Measurements from ENCODE around the gene CSAD. TPM values are rescaled to one million over a fixed set of nuclear protein-coding genes. Genes with fewer than 3 reads are reported as not detected.

CSAD gene
- total RNA-seq, 1 experiment from 2014 or later: 19.2 TPM

DNA sequence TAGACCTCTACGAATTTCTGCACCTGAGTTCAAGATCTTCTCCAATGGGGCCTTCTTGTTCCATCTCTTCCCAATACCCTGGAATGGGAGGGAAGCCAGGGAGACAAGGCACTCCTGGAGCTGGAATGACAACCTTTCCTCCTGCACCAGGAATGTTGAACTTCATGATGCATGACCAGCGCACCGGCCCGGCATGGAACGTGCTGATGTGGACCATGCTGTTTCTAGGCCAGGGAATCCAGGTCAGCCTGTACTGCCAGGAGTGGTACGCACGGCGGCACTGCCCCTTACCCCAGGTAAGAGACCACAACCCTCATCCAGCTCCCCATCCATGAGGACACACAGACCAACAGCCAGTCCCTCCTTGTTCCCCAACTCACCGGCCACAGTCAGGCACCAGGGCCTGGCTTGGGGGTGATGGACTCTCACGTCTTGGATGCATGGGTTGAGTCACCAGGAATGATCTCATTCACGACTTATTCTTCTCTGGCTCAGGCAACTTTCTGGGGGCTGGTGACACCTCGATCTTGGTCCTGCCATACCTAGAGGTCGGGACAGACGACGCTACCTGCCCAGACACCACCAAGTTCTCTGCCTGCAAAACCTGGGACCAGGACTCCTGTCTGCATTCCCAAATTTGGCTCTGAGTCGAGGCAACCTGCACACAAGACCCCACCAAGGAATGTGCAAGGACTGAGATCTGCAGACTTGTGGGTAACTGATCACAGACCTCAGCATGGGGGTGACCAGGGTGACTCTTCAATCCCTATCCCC, 57.0 kb downstream of the CSAD start:
- no peak overlapping the region for H3K4me3 ChIP-seq (ENCODE audit: low read length)
- H3K9ac ChIP-seq (ENCODE audit: low read length): no peak overlapping the region
- H4K20me1 ChIP-seq (ENCODE audit: insufficient read depth, low read depth, low read length): no peaks in the 10 kb centered on the region
- H3K9me3 ChIP-seq (ENCODE audit: low read length): no peaks in the 10 kb centered on the region
- H2AFZ ChIP-seq (ENCODE audit: low read length): no peak overlapping the region
- H3K36me3 ChIP-seq (ENCODE audit: insufficient read depth, low read length): no peaks in the 10 kb centered on the region
- no peak for DNase-seq
- no peaks in the 10 kb centered on the region for H3K4me1 ChIP-seq (ENCODE audit: low read length)
- H3K4me2 ChIP-seq (ENCODE audit: low read depth, low read length, poor library complexity, severe bottlenecking): no peak overlapping the region
- H3K27me3 ChIP-seq (ENCODE audit: low read length): no peaks in the 10 kb centered on the region
- no peak overlapping the region for H3K27ac ChIP-seq (ENCODE audit: low read length)
- no peaks in the 10 kb centered on the region for H3K79me2 ChIP-seq (ENCODE audit: low read length)
- no peaks in the 10 kb centered on the region for H3K9me2 ChIP-seq (replicated peaks; ENCODE audit: insufficient read depth, low read length)

DNA sequence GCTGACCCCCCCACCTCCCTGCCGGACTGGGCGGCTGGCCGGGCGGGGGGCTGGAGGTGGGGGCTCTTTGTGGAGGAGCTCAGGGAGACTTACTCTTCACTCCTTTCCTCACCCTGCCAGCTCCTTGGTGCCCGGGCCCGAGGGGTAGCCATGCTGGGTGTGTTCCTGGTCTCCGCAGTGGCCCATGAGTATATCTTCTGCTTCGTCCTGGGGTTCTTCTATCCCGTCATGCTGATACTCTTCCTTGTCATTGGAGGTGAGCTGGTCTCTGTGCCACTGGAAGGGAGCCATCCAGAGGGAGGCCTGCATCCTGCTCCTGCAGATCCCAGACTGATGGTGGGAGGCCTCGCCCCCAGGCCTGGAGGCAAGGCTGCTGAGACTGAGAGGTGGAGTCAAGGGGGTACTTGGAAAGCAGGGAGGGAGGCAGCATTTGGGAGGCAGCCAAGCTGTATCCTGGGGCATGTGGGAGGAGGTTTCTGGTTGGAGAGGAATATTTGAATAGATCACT, 57.7 kb downstream of the CSAD start:
- Histone ChIP-seq H3K79me2 (ENCODE audit: low read length) (no peaks in the 10 kb centered on the region), H3K9me3 (ENCODE audit: low read length) (no peaks in the 10 kb centered on the region), H4K20me1 (ENCODE audit: insufficient read depth, low read depth, low read length) (no peaks in the 10 kb centered on the region), H3K4me2 (ENCODE audit: low read depth, low read length, poor library complexity, severe bottlenecking) (no peak overlapping the region), H3K9ac (ENCODE audit: low read length) (no peak overlapping the region), H2AFZ (ENCODE audit: low read length) (no peak overlapping the region), H3K36me3 (ENCODE audit: insufficient read depth, low read length) (no peaks in the 10 kb centered on the region), H3K9me2 (replicated peaks; ENCODE audit: insufficient read depth, low read length) (no peaks in the 10 kb centered on the region), H3K4me3 (ENCODE audit: low read length) (no peak overlapping the region), H3K27ac (ENCODE audit: low read length) (no peak overlapping the region), H3K4me1 (ENCODE audit: low read length) (no peaks in the 10 kb centered on the region), H3K27me3 (ENCODE audit: low read length) (no peaks in the 10 kb centered on the region)
- DNase-seq: no peak

DNA sequence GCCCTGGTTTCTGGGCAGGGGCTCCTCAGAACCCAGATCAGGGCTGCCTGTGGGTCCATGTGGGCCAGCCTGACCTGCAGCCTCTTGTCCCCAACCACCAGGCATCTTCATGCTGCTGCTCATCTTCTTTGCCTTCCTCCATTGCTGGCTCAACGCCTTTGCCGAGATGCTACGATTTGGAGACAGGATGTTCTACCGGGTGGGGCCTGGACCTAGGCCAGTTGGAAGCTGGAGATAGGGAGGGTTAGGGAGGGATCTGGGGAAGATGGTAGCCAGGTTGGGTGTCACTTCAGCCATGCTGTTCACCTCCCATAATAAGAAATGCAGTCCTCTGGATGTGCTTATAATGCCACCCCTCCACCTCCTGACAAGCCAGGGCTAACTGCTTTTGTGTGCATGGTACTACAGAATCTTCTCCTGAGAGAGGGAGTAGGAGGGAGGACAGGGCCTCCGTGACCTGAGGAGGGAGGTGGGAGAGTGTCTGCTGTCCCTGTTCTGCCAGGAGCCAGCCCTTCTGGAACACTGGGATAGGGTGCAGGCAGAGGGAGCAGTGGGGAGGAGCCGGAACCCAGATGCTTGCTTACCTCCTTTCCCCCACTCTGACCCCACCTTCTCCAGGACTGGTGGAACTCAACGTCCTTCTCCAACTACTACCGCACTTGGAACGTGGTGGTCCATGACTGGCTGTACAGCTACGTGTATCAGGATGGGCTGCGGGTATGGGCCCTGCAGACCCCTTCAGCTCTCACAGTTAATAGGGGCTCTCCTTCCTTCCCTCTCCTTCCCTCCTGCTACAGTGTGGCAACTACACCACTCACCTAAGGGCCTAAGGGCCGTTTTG, 59.8 kb downstream of the CSAD start:
- Histone ChIP-seq H3K4me2 (ENCODE audit: low read depth, low read length, poor library complexity, severe bottlenecking) (no peak overlapping the region), H3K27me3 (ENCODE audit: low read length) (no peaks in the 10 kb centered on the region), H2AFZ (ENCODE audit: low read length) (no peak overlapping the region), H3K27ac (ENCODE audit: low read length) (no peak overlapping the region), H3K4me1 (ENCODE audit: low read length) (no peaks in the 10 kb centered on the region), H3K4me3 (ENCODE audit: low read length) (no peak overlapping the region), H3K9me2 (replicated peaks; ENCODE audit: insufficient read depth, low read length) (no peaks in the 10 kb centered on the region), H3K9ac (ENCODE audit: low read length) (no peak overlapping the region), H3K36me3 (ENCODE audit: insufficient read depth, low read length) (no peaks in the 10 kb centered on the region), H3K9me3 (ENCODE audit: low read length) (no peaks in the 10 kb centered on the region), H3K79me2 (ENCODE audit: low read length) (no peaks in the 10 kb centered on the region), H4K20me1 (ENCODE audit: insufficient read depth, low read depth, low read length) (no peaks in the 10 kb centered on the region)
- no peak for DNase-seq

DNA sequence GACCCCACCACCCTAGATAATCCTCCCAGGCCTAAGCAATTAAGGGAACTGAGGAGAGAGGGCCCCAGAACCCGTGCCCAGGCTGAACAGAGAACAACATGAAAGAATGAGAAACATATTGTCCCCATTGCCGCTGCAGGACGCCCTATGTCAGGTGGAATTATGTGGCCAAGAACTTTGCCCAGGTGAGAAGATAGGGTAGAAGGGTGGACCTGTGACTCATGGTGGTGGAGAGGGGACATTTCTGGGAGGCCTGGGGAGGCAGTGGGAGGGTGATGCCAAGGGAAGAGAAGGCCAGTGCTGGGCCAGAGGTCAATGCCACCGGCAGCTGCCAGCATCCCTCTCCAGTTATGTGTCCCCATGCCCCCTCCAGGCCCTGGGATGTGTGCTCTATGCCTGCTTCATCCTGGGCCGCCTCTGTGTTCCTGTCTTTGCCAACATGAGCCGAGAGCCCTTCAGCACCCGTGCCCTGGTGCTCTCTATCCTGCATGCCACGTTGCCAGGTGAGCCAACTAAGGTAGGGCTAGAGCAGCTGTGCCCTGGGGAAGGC, 61.9 kb downstream of the CSAD start:
- Histone ChIP-seq H3K36me3 (ENCODE audit: insufficient read depth, low read length) (no peaks in the 10 kb centered on the region), H3K27ac (ENCODE audit: low read length) (no peak overlapping the region), H3K9me2 (replicated peaks; ENCODE audit: insufficient read depth, low read length) (no peaks in the 10 kb centered on the region), H3K4me1 (ENCODE audit: low read length) (no peaks in the 10 kb centered on the region), H3K4me3 (ENCODE audit: low read length) (no peak overlapping the region), H3K4me2 (ENCODE audit: low read depth, low read length, poor library complexity, severe bottlenecking) (no peak overlapping the region), H2AFZ (ENCODE audit: low read length) (no peak overlapping the region), H3K9me3 (ENCODE audit: low read length) (no peaks in the 10 kb centered on the region), H4K20me1 (ENCODE audit: insufficient read depth, low read depth, low read length) (no peaks in the 10 kb centered on the region), H3K79me2 (ENCODE audit: low read length) (no peaks in the 10 kb centered on the region), H3K9ac (ENCODE audit: low read length) (no peak overlapping the region), H3K27me3 (ENCODE audit: low read length) (no peaks in the 10 kb centered on the region)
- DNase-seq: no peak

DNA sequence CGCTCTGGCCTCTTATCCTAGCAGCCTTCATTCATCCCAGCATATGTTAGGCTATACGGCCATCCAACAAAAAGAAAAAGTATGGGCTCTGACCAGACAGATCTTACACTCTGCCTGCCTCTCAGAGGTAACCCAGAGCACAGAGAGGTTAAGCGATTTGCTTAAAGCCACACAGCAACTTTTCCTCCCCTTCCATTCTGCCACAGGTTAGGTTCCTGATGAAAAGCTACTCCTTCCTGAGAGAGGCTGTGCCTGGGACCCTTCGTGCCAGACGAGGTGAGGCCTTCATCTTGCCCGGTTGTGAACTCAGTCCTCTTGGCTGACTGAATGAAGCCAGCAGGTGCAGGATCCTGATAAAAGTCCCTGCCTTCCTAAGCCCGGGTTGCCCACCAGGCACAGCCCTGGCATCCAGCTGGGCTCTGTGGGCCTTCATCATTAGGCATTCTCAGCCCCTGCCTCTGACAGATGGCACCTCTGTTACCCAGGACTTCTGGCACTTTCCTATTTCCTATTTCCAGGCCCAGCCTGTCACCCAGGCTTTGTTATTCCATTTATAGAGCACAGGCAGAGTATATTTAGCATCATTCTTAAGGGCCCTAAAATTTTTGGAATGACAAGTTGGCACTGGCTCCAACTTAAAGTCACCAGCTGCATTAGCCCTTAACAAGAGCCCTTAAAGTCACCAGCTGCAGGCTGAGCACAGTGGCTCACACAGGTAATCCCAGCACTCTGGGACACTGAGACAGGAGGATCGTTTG, 64.7 kb downstream of the CSAD start:
- Histone ChIP-seq H3K9me3 (ENCODE audit: low read length) (no peaks in the 10 kb centered on the region), H3K4me1 (ENCODE audit: low read length) (no peaks in the 10 kb centered on the region), H2AFZ (ENCODE audit: low read length) (no peak overlapping the region), H3K36me3 (ENCODE audit: insufficient read depth, low read length) (no peaks in the 10 kb centered on the region), H3K9me2 (replicated peaks; ENCODE audit: insufficient read depth, low read length) (no peaks in the 10 kb centered on the region), H3K27me3 (ENCODE audit: low read length) (no peaks in the 10 kb centered on the region), H3K4me3 (ENCODE audit: low read length) (no peak overlapping the region), H3K27ac (ENCODE audit: low read length) (no peak overlapping the region), H3K4me2 (ENCODE audit: low read depth, low read length, poor library complexity, severe bottlenecking) (no peak overlapping the region), H3K9ac (ENCODE audit: low read length) (no peak overlapping the region), H4K20me1 (ENCODE audit: insufficient read depth, low read depth, low read length) (no peaks in the 10 kb centered on the region), H3K79me2 (ENCODE audit: low read length) (no peaks in the 10 kb centered on the region)
- no peak for DNase-seq

DNA sequence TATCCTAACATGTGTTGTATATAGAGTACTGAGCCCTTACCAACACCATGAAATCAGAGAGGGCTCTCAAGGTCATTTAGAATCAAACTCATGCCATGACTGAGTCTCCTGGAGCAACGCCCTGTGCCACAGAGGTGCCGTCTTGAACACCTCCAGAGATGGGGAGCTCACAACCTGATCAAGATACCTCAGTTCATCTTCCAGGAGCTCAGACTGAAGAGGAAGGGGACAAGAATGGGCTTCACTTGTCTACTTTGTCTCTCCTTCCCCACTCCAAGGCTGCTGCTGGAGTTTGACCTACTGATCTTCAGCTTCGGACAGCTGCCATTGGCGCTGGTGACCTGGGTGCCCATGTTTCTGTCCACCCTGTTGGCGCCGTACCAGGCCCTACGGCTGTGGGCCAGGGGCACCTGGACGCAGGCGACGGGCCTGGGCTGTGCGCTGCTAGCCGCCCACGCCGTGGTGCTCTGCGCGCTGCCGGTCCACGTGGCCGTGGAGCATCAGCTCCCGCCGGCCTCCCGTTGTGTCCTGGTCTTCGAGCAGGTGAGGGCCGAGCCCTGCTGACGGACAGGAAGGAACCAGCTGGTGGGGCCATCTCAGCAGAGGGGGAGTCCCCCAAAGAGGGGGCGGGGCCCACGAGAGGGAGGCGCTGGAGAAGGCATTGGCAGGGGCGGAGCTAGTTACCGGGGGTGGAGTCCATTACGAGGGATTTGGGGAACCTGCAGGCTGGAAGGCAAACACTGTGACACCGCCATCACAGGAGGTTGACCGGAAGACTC, 65.4 kb downstream of the CSAD start:
- Histone ChIP-seq H3K4me2 (ENCODE audit: low read depth, low read length, poor library complexity, severe bottlenecking) (no peak overlapping the region), H3K9me3 (ENCODE audit: low read length) (no peaks in the 10 kb centered on the region), H2AFZ (ENCODE audit: low read length) (no peak overlapping the region), H3K36me3 (ENCODE audit: insufficient read depth, low read length) (no peaks in the 10 kb centered on the region), H3K27ac (ENCODE audit: low read length) (no peak overlapping the region), H4K20me1 (ENCODE audit: insufficient read depth, low read depth, low read length) (no peaks in the 10 kb centered on the region), H3K4me1 (ENCODE audit: low read length) (no peaks in the 10 kb centered on the region), H3K79me2 (ENCODE audit: low read length) (no peaks in the 10 kb centered on the region), H3K4me3 (ENCODE audit: low read length) (no peak overlapping the region), H3K27me3 (ENCODE audit: low read length) (no peaks in the 10 kb centered on the region), H3K9me2 (replicated peaks; ENCODE audit: insufficient read depth, low read length) (no peaks in the 10 kb centered on the region), H3K9ac (ENCODE audit: low read length) (no peak overlapping the region)
- DNase-seq: no peak

DNA sequence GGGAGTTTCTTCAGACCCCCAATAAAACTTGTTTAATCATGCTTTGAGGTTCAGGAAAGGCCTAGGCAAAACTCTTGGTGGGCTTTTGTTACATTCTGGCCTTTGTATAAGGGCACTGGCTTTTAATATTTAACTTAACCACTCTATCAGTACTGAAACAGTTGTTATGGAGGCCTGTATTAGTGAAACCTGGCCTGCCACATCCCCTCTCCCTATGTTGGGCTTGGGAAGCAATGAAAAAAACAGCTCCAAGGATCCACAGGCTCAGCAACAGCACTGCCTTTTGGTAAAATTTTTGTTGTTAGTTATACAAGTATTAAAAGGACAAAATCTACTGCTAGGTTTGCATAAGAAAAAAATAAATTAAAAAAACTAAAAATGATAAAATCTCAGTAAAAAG, 66.8 kb downstream of the CSAD start:
- Histone ChIP-seq H3K79me2 (ENCODE audit: low read length) (no peaks in the 10 kb centered on the region), H3K27ac (ENCODE audit: low read length) (no peak overlapping the region), H3K9me2 (replicated peaks; ENCODE audit: insufficient read depth, low read length) (no peaks in the 10 kb centered on the region), H3K4me2 (ENCODE audit: low read depth, low read length, poor library complexity, severe bottlenecking) (no peak overlapping the region), H3K27me3 (ENCODE audit: low read length) (no peaks in the 10 kb centered on the region), H2AFZ (ENCODE audit: low read length) (no peak overlapping the region), H3K4me1 (ENCODE audit: low read length) (no peaks in the 10 kb centered on the region), H3K4me3 (ENCODE audit: low read length) (no peak overlapping the region), H4K20me1 (ENCODE audit: insufficient read depth, low read depth, low read length) (no peaks in the 10 kb centered on the region), H3K36me3 (ENCODE audit: insufficient read depth, low read length) (no peaks in the 10 kb centered on the region), H3K9me3 (ENCODE audit: low read length) (no peaks in the 10 kb centered on the region), H3K9ac (ENCODE audit: low read length) (no peak overlapping the region)
- no peak for DNase-seq

Data from Karpas-422 (cell line).